Stomach (tissue), 9 donors: ENCODE data around the gene FAF2. TPM values are rescaled to one million over a fixed set of nuclear protein-coding genes. Genes with fewer than 3 reads are reported as not detected.
"Not testable (repeated sequence)": the region's sequence is repeated elsewhere in the genome, so short reads cannot be mapped to it uniquely, and the experiment has no call there.

ENCODE experiments used
- DNase-seq, 2 donors: peaks; one replicate each; pipeline versions ENCODE4 v3.0.0 to v3.0.0-alpha.2; 2013 to 2019
- H3K27ac ChIP-seq, 5 donors: fragments of 200-600 bp in 4 of 5; sonication (generic) in 4 of 5; one replicate each; pipeline ENCODE4 v1.5.1; 2013 to 2019; ENCODE audit warnings: mild to moderate bottlenecking in 1 of 5, moderate library complexity in 1 of 5
- H3K27me3 ChIP-seq, 3 donors: fragments of 200-600 bp; sonication (generic); one replicate each; pipeline ENCODE4 v1.5.1; 2017 to 2019; ENCODE audit warnings: mixed run types in 1 of 3
- H3K36me3 ChIP-seq, 4 donors: fragments of 200-600 bp; sonication (generic); 1 replicate in 3 of 4; 2 replicates in 1 of 4; pipeline ENCODE4 v1.5.1; 2016 to 2019
- H3K4me1 ChIP-seq, 4 donors: fragments of 200-600 bp; sonication (generic); one replicate each; pipeline ENCODE4 v1.5.1; 2016 to 2019
- H3K4me3 ChIP-seq, 4 donors: fragments of 200-600 bp; sonication (generic) in 3 of 4; one replicate each; pipeline ENCODE4 v1.5.1; 2016 to 2019; ENCODE audit warnings: mild to moderate bottlenecking in 1 of 4
- H3K9me3 ChIP-seq, 4 donors: fragments of 200-600 bp; sonication (generic); one replicate each; pipeline ENCODE4 v1.5.1; 2016 to 2019
- EP300 ChIP-seq: sonication (generic); formaldehyde crosslinking; IDR thresholded peaks from one replicate; pipeline ENCODE4 v1.6.1; 2017; ENCODE audit warnings: antibody characterized with exemption
- POLR2A ChIP-seq, 4 donors: fragments of 450-650 bp; IDR thresholded peaks; one replicate each; pipeline ENCODE4 v1.6.1; 2016; ENCODE audit warnings: antibody characterized with exemption in 4 of 4, control low read depth in 2 of 4, mild to moderate bottlenecking in 1 of 4, moderate library complexity in 1 of 4
- POLR2AphosphoS5 ChIP-seq, 3 donors: sonication (generic); formaldehyde crosslinking; IDR thresholded peaks; one replicate each; pipeline ENCODE4 v1.6.1; 2016; ENCODE audit warnings: antibody characterized with exemption in 3 of 3
- WGBS, 5 donors: extraction: QIAGEN DNeasy Blood & Tissue Kit in 3 of 5; methylation state at CpG; one replicate each; pipeline versions ENCODE4 v1.1.5 to v1.1.7; 2013 to 2018; 5-methylcytosine and 5-hydroxymethylcytosine counted together
- intact Hi-C: fragments of 100-400 bp; cut with DNase I; formaldehyde crosslinking; loops from one replicate; pipeline ENCODE4 v1.15.1; 2023; ENCODE audit warnings: low total_unique reads
- polyA plus RNA-seq, 3 donors: library from polyadenylated mRNA; stranded (reverse); fragments of 200-250 nt; gene quantifications; one replicate each; pipeline ENCODE4 v1.2.3, GENCODE V29; 2013
- total RNA-seq, 5 donors: library from RNA; depleted of rRNA; stranded (reverse); fragments of >200 nt; gene quantifications; one replicate each; pipeline versions ENCODE4 v1.1.0 to v1.2.3, GENCODE V29; 2014 to 2016
- TF ChIP-seq, protein P1 (sequence below), 7 experiments: fragments of 450-650 bp in 4 of 7; fragments of 200-600 bp in 3 of 7; sonication (generic) in 3 of 7; IDR thresholded peaks; one replicate each; pipeline ENCODE4 v1.5.1; 2016 to 2019; ENCODE audit warnings: antibody characterized with exemption in 7 of 7, control low read depth in 2 of 7, mild to moderate bottlenecking in 1 of 7
- donor health status: healthy with polysubstance abuse.
- donor health status: Bipolar disorder and iron deficiency.
- donor health status: healthy.

Gene FAF2
- total and polyA plus RNA-seq, 8 donors: 5.7 to 57.2 (median 22.6) TPM

DNA sequence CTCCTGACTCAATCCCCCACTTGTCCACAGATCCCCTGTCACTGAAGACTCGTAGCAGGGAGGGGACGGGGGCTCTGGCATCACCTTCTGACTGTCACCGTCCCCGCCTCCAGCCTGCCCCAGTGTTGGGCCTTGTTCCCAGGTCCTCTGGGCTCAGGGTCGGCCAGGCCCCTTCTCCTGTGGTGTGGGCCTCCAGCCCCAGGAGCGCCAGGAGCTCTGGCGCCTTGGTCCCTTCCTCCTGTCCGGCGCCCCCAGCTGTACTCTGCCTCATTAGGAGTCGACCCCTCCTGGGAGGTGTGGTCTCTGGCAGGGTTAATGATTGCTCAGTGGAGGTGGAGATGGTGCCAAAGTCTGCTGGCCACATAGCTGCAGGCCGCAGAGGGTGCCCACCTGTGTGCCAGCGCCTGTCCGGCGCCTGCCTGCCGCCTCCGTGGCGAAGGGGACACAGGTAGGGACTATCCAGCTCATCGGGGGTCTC lies 100.8 kb downstream of the FAF2 start, which contains the start of gene CDHR2:
Gene CDHR2, plus strand, starts transcription at position 376 of the 478 bp plus-strand sequence. CDS start 16,011 bp downstream, outside the sequence.
- peak within 1 kb of the TSS in 1 of 4 donors; percentile 6 for H3K4me3 ChIP-seq
- no peaks in the 10 kb centered on the region for H3K9me3 ChIP-seq
- peaks cover 10 to 58% (median 17%) of the 10 kb centered on the region in 4 donors for H3K4me1 ChIP-seq
- intact Hi-C loops: no loop called here
- DNase-seq: peak in 1 of 2 donors; percentile 74
- peak within 1 kb of the TSS in 4 of 5 donors; percentile 31 to 71 (median 54) for H3K27ac ChIP-seq
- TF ChIP-seq POLR2AphosphoS5 (IDR thresholded peaks at IDR 0.05) (no peak), EP300 (no peak), POLR2A (IDR thresholded peaks at IDR 0.05) (no peak)
- TF ChIP-seq, protein P1, sequence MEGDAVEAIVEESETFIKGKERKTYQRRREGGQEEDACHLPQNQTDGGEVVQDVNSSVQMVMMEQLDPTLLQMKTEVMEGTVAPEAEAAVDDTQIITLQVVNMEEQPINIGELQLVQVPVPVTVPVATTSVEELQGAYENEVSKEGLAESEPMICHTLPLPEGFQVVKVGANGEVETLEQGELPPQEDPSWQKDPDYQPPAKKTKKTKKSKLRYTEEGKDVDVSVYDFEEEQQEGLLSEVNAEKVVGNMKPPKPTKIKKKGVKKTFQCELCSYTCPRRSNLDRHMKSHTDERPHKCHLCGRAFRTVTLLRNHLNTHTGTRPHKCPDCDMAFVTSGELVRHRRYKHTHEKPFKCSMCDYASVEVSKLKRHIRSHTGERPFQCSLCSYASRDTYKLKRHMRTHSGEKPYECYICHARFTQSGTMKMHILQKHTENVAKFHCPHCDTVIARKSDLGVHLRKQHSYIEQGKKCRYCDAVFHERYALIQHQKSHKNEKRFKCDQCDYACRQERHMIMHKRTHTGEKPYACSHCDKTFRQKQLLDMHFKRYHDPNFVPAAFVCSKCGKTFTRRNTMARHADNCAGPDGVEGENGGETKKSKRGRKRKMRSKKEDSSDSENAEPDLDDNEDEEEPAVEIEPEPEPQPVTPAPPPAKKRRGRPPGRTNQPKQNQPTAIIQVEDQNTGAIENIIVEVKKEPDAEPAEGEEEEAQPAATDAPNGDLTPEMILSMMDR (IDR thresholded peaks at IDR 0.05): no peak
- WGBS, 5 donors: 47 to 66% (median 58%) methylated on average over 10 to 18 of the region's 18 CpGs
- H3K27me3 ChIP-seq: peaks cover 0 to 29% (median 0%) of the 10 kb centered on the region in 3 donors
- no peaks in the 10 kb centered on the region for H3K36me3 ChIP-seq

- Histone ChIP-seq H3K4me1 (peaks cover 4 to 50% (median 10%) of the 10 kb centered on the region in 4 donors), H3K27me3 (peaks cover 0 to 37% (median 0%) of the 10 kb centered on the region in 3 donors), H3K4me3 (peak overlapping the region in 1 of 4 donors; percentile 6), H3K36me3 (no peaks in the 10 kb centered on the region), H3K9me3 (no peaks in the 10 kb centered on the region), H3K27ac (peak overlapping the region in 1 of 5 donors; percentile 66)
- WGBS, 5 donors: 62 to 82% (median 78%) methylated on average over 2 to 7 of the region's 7 CpGs
- no peak for DNase-seq
- TF ChIP-seq POLR2A (IDR thresholded peaks at IDR 0.05): no peak
- no peak for TF ChIP-seq EP300
- no peak for TF ChIP-seq POLR2AphosphoS5 (IDR thresholded peaks at IDR 0.05)
- TF ChIP-seq, protein P1 (IDR thresholded peaks at IDR 0.05): no peak
- intact Hi-C loops: no loop called here
Measured at GRCh38 chr5:176549871-176550270, 101.7 kb downstream of the FAF2 start.

DNA sequence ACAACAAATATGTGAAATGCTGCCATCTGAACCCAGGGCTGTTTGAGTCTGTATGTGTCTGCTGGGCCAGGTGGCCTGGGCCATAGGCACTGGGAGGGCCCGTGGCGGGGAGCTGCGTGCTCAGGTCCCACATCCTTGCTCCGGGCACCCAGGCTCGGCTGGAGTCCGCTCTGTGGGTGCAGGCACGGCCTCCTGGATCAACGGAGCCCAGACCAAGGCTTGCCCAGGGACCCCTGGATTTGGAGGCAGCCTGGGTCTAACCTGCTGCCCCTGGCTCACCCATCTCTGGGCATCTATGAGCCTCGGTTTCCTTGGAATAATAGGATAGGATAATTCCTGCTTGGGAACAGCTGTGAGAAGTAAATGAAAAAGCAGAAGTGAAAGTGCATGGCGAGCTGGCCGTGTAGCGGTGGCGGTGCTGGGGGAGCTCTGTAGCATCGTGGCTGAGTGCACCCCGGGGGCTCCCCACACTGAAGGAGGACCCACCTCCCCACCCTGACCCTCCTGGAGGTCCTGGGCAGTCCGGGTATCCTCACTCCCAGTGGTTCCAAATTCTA lies 102.2 kb downstream of the FAF2 start:
- Histone ChIP-seq H3K27ac (no peak overlapping the region), H3K36me3 (no peaks in the 10 kb centered on the region), H3K27me3 (peaks cover 0 to 38% (median 0%) of the 10 kb centered on the region in 3 donors), H3K9me3 (no peaks in the 10 kb centered on the region), H3K4me1 (peaks cover 0 to 45% (median 6%) of the 10 kb centered on the region in 4 donors), H3K4me3 (peak overlapping the region in 1 of 4 donors; percentile 6)
- intact Hi-C loops: no loop called here
- WGBS, 5 donors: 62 to 74% (median 71%) methylated on average over 10 to 16 of the region's 16 CpGs
- DNase-seq: no peak
- TF ChIP-seq POLR2A (IDR thresholded peaks at IDR 0.05): no peak
- no peak for TF ChIP-seq POLR2AphosphoS5 (IDR thresholded peaks at IDR 0.05)
- TF ChIP-seq EP300: no peak
- TF ChIP-seq, protein P1 (IDR thresholded peaks at IDR 0.05): no peak

GRCh38 chr5:176550937-176551336 lies 102.8 kb downstream of the FAF2 start:
- peaks cover 0 to 45% (median 2%) of the 10 kb centered on the region in 4 donors for H3K4me1 ChIP-seq
- H3K27ac ChIP-seq, H3K36me3 ChIP-seq, H3K9me3 ChIP-seq, intact Hi-C loops, H3K4me3 ChIP-seq, DNase-seq: not testable (repeated sequence)
- peaks cover 0 to 38% (median 0%) of the 10 kb centered on the region in 3 donors for H3K27me3 ChIP-seq
- WGBS, 5 donors: 75 to 94% (median 87%) methylated on average over 11 of the region's 11 CpGs
